Neuronal stem cell (in vitro differentiated cells): Measurements from ENCODE around the gene TLE1. TPM values are rescaled to one million over a fixed set of nuclear protein-coding genes. Genes with fewer than 3 reads are reported as not detected.
"Not testable (repeated sequence)": the region's sequence is repeated elsewhere in the genome, so short reads cannot be mapped to it uniquely, and the experiment has no call there.

Experiments used
- DNase-seq: peaks from one replicate; pipeline ENCODE4 v3.0.0-alpha.2; 2013; ENCODE audit warnings: low spot score
- H2AFZ ChIP-seq: one replicate; pipeline ENCODE4 v1.6.1; 2013; ENCODE audit warnings: mild to moderate bottlenecking, low read length, inconsistent platforms
- H2AK5ac ChIP-seq: 2 replicates; pipeline ENCODE4 v1.6.1; 2013; ENCODE audit warnings: low read depth, mild to moderate bottlenecking, inconsistent platforms, low read length, moderate library complexity, mixed read lengths
- H2BK120ac ChIP-seq: 2 replicates; pipeline ENCODE4 v1.6.1; 2013; ENCODE audit warnings: low read depth, mild to moderate bottlenecking, inconsistent platforms, low read length, moderate library complexity, mixed read lengths
- H2BK12ac ChIP-seq: one replicate; pipeline ENCODE4 v1.6.1; 2013; ENCODE audit warnings: low read length, inconsistent platforms
- H2BK15ac ChIP-seq: 2 replicates; pipeline ENCODE4 v1.6.1; 2013; ENCODE audit warnings: mild to moderate bottlenecking, low read length, inconsistent platforms, mixed read lengths
- H2BK5ac ChIP-seq: one replicate; pipeline ENCODE4 v1.6.1; 2013; ENCODE audit warnings: inconsistent platforms, mild to moderate bottlenecking, low read length, moderate library complexity
- H3K14ac ChIP-seq: one replicate; pipeline ENCODE4 v1.6.1; 2013; ENCODE audit warnings: low read length, inconsistent platforms
- H3K18ac ChIP-seq: 2 replicates; pipeline ENCODE4 v1.6.1; 2013; ENCODE audit warnings: low read length, inconsistent platforms
- H3K23ac ChIP-seq: 2 replicates; pipeline ENCODE4 v1.6.1; 2013; ENCODE audit warnings: low read depth, mild to moderate bottlenecking, mixed read lengths, low read length, inconsistent platforms; ENCODE audit not compliant: poor library complexity
- H3K27ac ChIP-seq: replicated peaks from 3 replicates; pipeline ENCODE4 v1.5.1; 2013; ENCODE audit warnings: low read length, inconsistent platforms
- H3K27me3 ChIP-seq, 3 experiments: 2 replicates each; pipeline ENCODE4 v1.6.1; 2013; ENCODE audit warnings: low read length in 3 of 3, mild to moderate bottlenecking in 2 of 3, inconsistent platforms in 1 of 3, low read depth in 1 of 3, mixed read lengths in 1 of 3, moderate library complexity in 1 of 3; ENCODE audit not compliant: control insufficient read depth in 3 of 3, insufficient read depth in 3 of 3
- H3K36me3 ChIP-seq, 2 donors: replicated peaks in 1 of 2; 2 replicates each; pipeline ENCODE4 v1.6.1; 2013; ENCODE audit warnings: low read length in 2 of 2; ENCODE audit not compliant: control insufficient read depth in 2 of 2, insufficient read depth in 2 of 2
- H3K4ac ChIP-seq: 2 replicates; pipeline ENCODE4 v1.6.1; 2013; ENCODE audit warnings: inconsistent platforms, mild to moderate bottlenecking, low read length, moderate library complexity
- H3K4me1 ChIP-seq, 2 donors: 1 replicate in 1 of 2; 2 replicates in 1 of 2; pipeline ENCODE4 v1.6.1; 2013; ENCODE audit warnings: low read length in 2 of 2, low read depth in 1 of 2; ENCODE audit not compliant: control insufficient read depth in 2 of 2, insufficient read depth in 1 of 2
- H3K4me2 ChIP-seq: one replicate; pipeline ENCODE4 v1.6.1; 2013; ENCODE audit warnings: mild to moderate bottlenecking, low read length, inconsistent platforms; ENCODE audit not compliant: insufficient read depth, poor library complexity, severe bottlenecking
- H3K4me3 ChIP-seq, 2 donors: 2 replicates each; pipeline ENCODE4 v1.5.1; 2013; ENCODE audit warnings: low read length in 2 of 2, mild to moderate bottlenecking in 2 of 2, inconsistent platforms in 1 of 2, moderate library complexity in 1 of 2
- H3K79me1 ChIP-seq: one replicate; pipeline ENCODE4 v1.6.1; 2013; ENCODE audit warnings: low read depth, mild to moderate bottlenecking, inconsistent platforms, low read length, moderate library complexity
- H3K9ac ChIP-seq: one replicate; pipeline ENCODE4 v1.6.1; 2013; ENCODE audit warnings: mild to moderate bottlenecking, low read depth, low read length, inconsistent platforms; ENCODE audit not compliant: poor library complexity
- H3K9me3 ChIP-seq, 2 donors: replicated peaks in 1 of 2; 2 replicates each; pipeline versions ENCODE3 to v1.6.1; 2013; ENCODE audit warnings: low read length in 2 of 2, mild to moderate bottlenecking in 2 of 2, inconsistent platforms in 1 of 2, low read depth in 1 of 2, mixed read lengths in 1 of 2, moderate library complexity in 1 of 2; ENCODE audit not compliant: control insufficient read depth in 2 of 2, insufficient read depth in 1 of 2
- H4K8ac ChIP-seq: one replicate; pipeline ENCODE4 v1.6.1; 2013; ENCODE audit warnings: low read depth, mild to moderate bottlenecking, inconsistent platforms, low read length, moderate library complexity
- H4K91ac ChIP-seq: one replicate; pipeline ENCODE4 v1.6.1; 2013; ENCODE audit warnings: low read length, low read depth, mild to moderate bottlenecking, inconsistent platforms; ENCODE audit not compliant: poor library complexity
- WGBS, 2 donors: extraction: QIAGEN DNeasy Blood & Tissue Kit; methylation state at CpG; one replicate each; pipeline ENCODE4 v1.1.7; 2013; ENCODE audit warnings: missing lambda C conversion rate in 2 of 2, mixed read lengths in 1 of 2; ENCODE audit not compliant: insufficient read length in 2 of 2, insufficient replicate concordance in 1 of 2; ENCODE audit errors: extremely low coverage in 2 of 2; 5-methylcytosine and 5-hydroxymethylcytosine counted together
- polyA plus RNA-seq, 2 experiments: library from polyadenylated mRNA; stranded (reverse); fragments of 200-250 nt; gene quantifications; one replicate each; pipeline ENCODE4 v1.2.3, GENCODE V29; 2013

Gene TLE1
- 24.3 TPM for polyA plus RNA-seq (2013, experiment 1 of 2)
- polyA plus RNA-seq (2013, experiment 2 of 2): 24.4 TPM

GRCh38 chr9:81689343-81690175 lies at the start of gene TLE1:
Gene TLE1 (minus strand): TSS chr9:81689547. CDS start chr9:81688240, 1,307 bp downstream.
- Histone ChIP-seq H2BK5ac (peak within 1 kb of the TSS; percentile 90), H3K18ac (peak within 1 kb of the TSS; percentile 97), H3K9me3 (peaks cover 0 to 6% of the 10 kb centered on the region in 2 donors), H3K4me3 (peak within 1 kb of the TSS; percentile 78 to 94), H3K23ac (peak within 1 kb of the TSS; percentile 89), H3K27me3 (peaks cover 0 to 32% (median 5%) of the 10 kb centered on the region in 3 experiments), H3K14ac (peak within 1 kb of the TSS; percentile 47), H3K9ac (peak within 1 kb of the TSS; percentile 91), H3K79me1 (peaks cover 3% of the 10 kb centered on the region), H3K27ac (peak within 1 kb of the TSS; percentile 50), H4K8ac (no peak within 1 kb of the TSS), H2AFZ (peak within 1 kb of the TSS; percentile 84), H2BK15ac (peak within 1 kb of the TSS; percentile 92), H3K36me3 (peaks cover 0 to 21% of the 10 kb centered on the region in 2 donors), H2BK120ac (no peak within 1 kb of the TSS), H3K4me1 (peaks cover 11 to 20% of the 10 kb centered on the region in 2 donors), H4K91ac (no peak within 1 kb of the TSS), H2AK5ac (no peak within 1 kb of the TSS), H2BK12ac (peak within 1 kb of the TSS; percentile 58), H3K4ac (no peak within 1 kb of the TSS), H3K4me2 (peak within 1 kb of the TSS; percentile 91)
- no CpG with 5 or more reads among the region's 95 CpGs for WGBS, 2 donors
- DNase-seq: peak; percentile 100

- H3K9me3 ChIP-seq: no peaks in the 10 kb centered on the region
- no peak overlapping the region for H3K4ac ChIP-seq
- no peak overlapping the region for H2AFZ ChIP-seq
- H3K79me1 ChIP-seq: no peaks in the 10 kb centered on the region
- no peak overlapping the region for H2BK5ac ChIP-seq
- no peak overlapping the region for H2BK120ac ChIP-seq
- H2BK12ac ChIP-seq: no peak overlapping the region
- no peaks in the 10 kb centered on the region for H3K4me1 ChIP-seq
- no peak overlapping the region for H3K4me3 ChIP-seq
- no CpG with 5 or more reads among the region's 6 CpGs for WGBS, 2 donors
- H2BK15ac ChIP-seq: no peak overlapping the region
- H3K14ac ChIP-seq: no peak overlapping the region
- no peak overlapping the region for H3K9ac ChIP-seq
- H3K4me2 ChIP-seq: no peak overlapping the region
- no peak overlapping the region for H3K23ac ChIP-seq
- H4K91ac ChIP-seq: no peak overlapping the region
- peaks cover 0 to 3% (median 0%) of the 10 kb centered on the region in 3 experiments for H3K27me3 ChIP-seq
- no peak overlapping the region for H4K8ac ChIP-seq
- H2AK5ac ChIP-seq: no peak overlapping the region
- DNase-seq: no peak
- H3K18ac ChIP-seq: no peak overlapping the region
- no peaks in the 10 kb centered on the region for H3K36me3 ChIP-seq
- H3K27ac ChIP-seq: no peak overlapping the region
Measured at GRCh38 chr9:81737871-81738507, 48.6 kb upstream of the TLE1 start.

GRCh38 chr9:81730498-81730897 lies 41.2 kb upstream of the TLE1 start:
- not testable (repeated sequence) for H4K8ac ChIP-seq, H3K27ac ChIP-seq, H3K4ac ChIP-seq, H3K4me3 ChIP-seq, H3K14ac ChIP-seq, H3K27me3 ChIP-seq, H2AK5ac ChIP-seq, H2BK120ac ChIP-seq, H3K23ac ChIP-seq, H2BK15ac ChIP-seq, H3K4me1 ChIP-seq, H3K9me3 ChIP-seq, H3K4me2 ChIP-seq, H3K36me3 ChIP-seq, H3K9ac ChIP-seq, H2BK5ac ChIP-seq, H2BK12ac ChIP-seq, H3K18ac ChIP-seq, H2AFZ ChIP-seq, H3K79me1 ChIP-seq, H4K91ac ChIP-seq, DNase-seq
- no CpG with 5 or more reads among the region's 3 CpGs for WGBS, 2 donors

GRCh38 chr9:81729135-81729534 lies 39.8 kb upstream of the TLE1 start:
- Histone ChIP-seq H3K18ac (no peak overlapping the region), H3K27ac (no peak overlapping the region), H2BK15ac (no peak overlapping the region), H3K4me3 (no peak overlapping the region), H4K91ac (no peak overlapping the region), H2BK12ac (no peak overlapping the region), H3K4me1 (no peaks in the 10 kb centered on the region), H3K36me3 (no peaks in the 10 kb centered on the region), H3K79me1 (no peaks in the 10 kb centered on the region), H3K4me2 (no peak overlapping the region), H3K4ac (no peak overlapping the region), H3K14ac (no peak overlapping the region), H3K27me3 (peaks cover 0 to 3% (median 0%) of the 10 kb centered on the region in 3 experiments), H2BK120ac (no peak overlapping the region), H3K9ac (no peak overlapping the region), H3K9me3 (no peaks in the 10 kb centered on the region), H4K8ac (no peak overlapping the region), H2AFZ (no peak overlapping the region), H2BK5ac (no peak overlapping the region), H2AK5ac (no peak overlapping the region), H3K23ac (no peak overlapping the region)
- WGBS, 2 donors: no CpG with 5 or more reads among the region's 4 CpGs
- DNase-seq: no peak
